MM.1S (cell line): ENCODE results near the gene EPB41L3.

Experiments used
- CTCF ChIP-seq: fragments of 300-600 bp; sonication (generic); IDR thresholded peaks from 2 replicates; pipeline ENCODE4 v1.5.1; 2016; ENCODE audit warnings: antibody characterized with exemption, low read length, mixed read lengths
- EZH2 ChIP-seq: fragments of 300-600 bp; sonication (generic); optimal IDR thresholded peaks from 2 replicates; pipeline ENCODE3; 2017; ENCODE audit warnings: low read depth, mild to moderate bottlenecking, antibody characterized with exemption, low read length, mixed read lengths
- EZH2phosphoT487 ChIP-seq: fragments of 300-600 bp; sonication (generic); IDR thresholded peaks from 2 replicates; pipeline ENCODE4 v1.6.1; 2018; ENCODE audit warnings: antibody characterized with exemption, low read length

- TF ChIP-seq CTCF, result no peak
- TF ChIP-seq EZH2, result no peak
- no peak for TF ChIP-seq EZH2phosphoT487
Observed at GRCh38 chr18:5439986-5440696, 103.7 kb downstream of the EPB41L3 start.
